Measurements from ENCODE around the gene NELL2.
"Not testable (repeated sequence)": the region's sequence is repeated elsewhere in the genome, so short reads cannot be mapped to it uniquely, and the experiment has no call there.

Gene NELL2

GRCh38 chr12:44847403-44847802 lies 28.7 kb downstream of the NELL2 start:
- DNase-seq = no peak

GRCh38 chr12:44846826-44847225 lies 29.3 kb downstream of the NELL2 start:
- DNase-seq = no peak

- DNase-seq = no peak
Measured at GRCh38 chr12:44842669-44843068, 33.4 kb downstream of the NELL2 start.

GRCh38 chr12:44839785-44840184 lies 36.3 kb downstream of the NELL2 start:
- no peak for DNase-seq

- no peak for DNase-seq
Measured at GRCh38 chr12:44837114-44837755, 38.9 kb downstream of the NELL2 start.

GRCh38 chr12:44835641-44836379 lies 40.3 kb downstream of the NELL2 start:
- DNase-seq = no peak

- DNase-seq = not testable (repeated sequence)
Measured at GRCh38 chr12:44834996-44835395, 41.1 kb downstream of the NELL2 start.

GRCh38 chr12:44833561-44833960 lies 42.6 kb downstream of the NELL2 start:
- DNase-seq = no peak

- no peak for DNase-seq
Measured at GRCh38 chr12:44830566-44831055, 45.5 kb downstream of the NELL2 start.

GRCh38 chr12:44829045-44829444 lies 47.1 kb downstream of the NELL2 start:
- no peak for DNase-seq

GRCh38 chr12:44827832-44828438 lies 48.2 kb downstream of the NELL2 start:
- DNase-seq = no peak

- DNase-seq = not testable (repeated sequence)
Measured at GRCh38 chr12:44821702-44822101, 54.4 kb downstream of the NELL2 start.

GRCh38 chr12:44819884-44820283 lies 56.2 kb downstream of the NELL2 start:
- no peak for DNase-seq

- no peak for DNase-seq
Measured at GRCh38 chr12:44817687-44818086, 58.4 kb downstream of the NELL2 start.

- DNase-seq = no peak
Measured at GRCh38 chr12:44816446-44817017, 59.6 kb downstream of the NELL2 start.

- DNase-seq = peak; percentile 75
Measured at GRCh38 chr12:44812062-44812461, 64.1 kb downstream of the NELL2 start.

- no peak for DNase-seq
Measured at GRCh38 chr12:44804068-44804467, 72.0 kb downstream of the NELL2 start.

GRCh38 chr12:44795970-44796369 lies 80.1 kb downstream of the NELL2 start:
- DNase-seq = no peak

GRCh38 chr12:44788731-44789130 lies 87.4 kb downstream of the NELL2 start:
- no peak for DNase-seq

GRCh38 chr12:44780221-44780790 lies 95.8 kb downstream of the NELL2 start:
- no peak for DNase-seq

- DNase-seq = no peak
Measured at GRCh38 chr12:44779766-44780165, 96.3 kb downstream of the NELL2 start.

- DNase-seq = no peak
Measured at GRCh38 chr12:44778863-44779262, 97.3 kb downstream of the NELL2 start.

GRCh38 chr12:44777044-44777443 lies 99.1 kb downstream of the NELL2 start:
- DNase-seq = no peak
